GM12874 (cell line): ENCODE data around the gene EVA1C.

ENCODE experiments used
- CTCF ChIP-seq: IDR thresholded peaks from 2 replicates; pipeline ENCODE4 v1.5.1; 2011; ENCODE audit warnings: low read depth, mild to moderate bottlenecking, control low read depth, low read length, moderate library complexity; ENCODE audit not compliant: insufficient read depth

The EVA1C gene

DNA sequence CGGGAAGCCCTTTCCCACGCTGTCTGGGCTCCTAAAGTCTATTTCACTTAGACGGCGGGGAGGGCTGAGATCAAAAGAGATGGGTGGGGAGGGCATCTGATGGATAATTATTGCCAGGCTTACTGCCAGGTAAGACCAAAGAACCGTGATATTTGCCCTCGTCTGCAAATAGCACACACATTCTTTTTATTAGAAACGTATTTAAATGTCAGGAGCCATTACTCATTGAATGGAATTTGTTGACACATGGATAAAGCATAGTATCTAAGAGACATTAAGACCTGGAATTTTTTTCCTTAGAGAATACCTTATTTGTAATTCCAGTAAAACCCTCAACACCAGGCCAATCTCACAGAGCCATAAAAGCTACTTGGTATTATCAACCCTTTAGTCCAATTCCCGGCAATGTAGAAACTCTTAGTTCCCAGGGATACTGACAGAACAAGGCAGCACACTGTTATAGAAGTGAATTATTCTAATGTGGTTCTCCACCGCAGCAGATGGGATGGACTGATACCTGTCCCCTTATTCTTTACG is 30.3 kb upstream of the EVA1C start:
- no peak for TF ChIP-seq CTCF

DNA sequence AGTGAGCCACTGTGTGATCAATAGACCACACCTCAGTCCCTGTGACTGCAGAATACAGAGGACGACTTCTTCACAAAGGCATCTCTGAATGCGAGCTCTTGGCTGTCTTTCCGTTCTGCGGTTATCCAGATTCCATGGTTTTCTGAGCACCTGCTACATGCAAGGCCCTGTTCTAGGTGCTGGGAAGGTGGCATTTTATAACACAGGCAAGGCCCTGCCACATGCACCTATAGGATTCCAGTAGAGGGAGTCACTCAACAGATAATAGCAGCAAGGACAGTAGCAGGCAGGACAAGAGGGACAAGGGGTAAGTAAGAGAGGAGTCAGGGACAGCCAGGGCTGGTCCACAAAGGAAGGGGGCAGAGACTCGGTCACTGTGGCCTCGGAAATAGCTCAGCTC is 28.7 kb upstream of the EVA1C start:
- TF ChIP-seq CTCF, result no peak

GRCh38 chr21:32386195-32386870 is 26.2 kb upstream of the EVA1C start:
- no peak for TF ChIP-seq CTCF

DNA sequence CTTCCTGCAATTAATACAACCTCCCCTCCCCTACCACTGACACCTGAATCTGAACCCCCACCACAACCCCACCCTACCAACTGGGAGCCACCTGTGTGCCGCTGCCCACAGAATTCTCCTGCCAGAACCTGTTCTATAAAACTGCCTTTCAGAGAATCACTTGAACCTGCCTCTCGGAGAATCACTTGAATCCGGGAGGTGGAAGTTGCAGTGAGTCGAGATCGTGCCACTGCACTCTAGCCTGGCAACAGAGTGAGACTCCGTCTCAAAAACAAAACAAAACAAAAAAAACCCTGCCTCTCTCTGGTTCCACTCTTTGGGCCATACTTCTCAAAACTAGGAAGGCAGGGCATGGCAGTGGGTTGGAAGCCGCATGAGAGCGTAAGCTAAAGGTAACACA is 25.4 kb upstream of the EVA1C start:
- no peak for TF ChIP-seq CTCF

GRCh38 chr21:32388306-32388705 is 24.2 kb upstream of the EVA1C start:
- no peak for TF ChIP-seq CTCF

DNA sequence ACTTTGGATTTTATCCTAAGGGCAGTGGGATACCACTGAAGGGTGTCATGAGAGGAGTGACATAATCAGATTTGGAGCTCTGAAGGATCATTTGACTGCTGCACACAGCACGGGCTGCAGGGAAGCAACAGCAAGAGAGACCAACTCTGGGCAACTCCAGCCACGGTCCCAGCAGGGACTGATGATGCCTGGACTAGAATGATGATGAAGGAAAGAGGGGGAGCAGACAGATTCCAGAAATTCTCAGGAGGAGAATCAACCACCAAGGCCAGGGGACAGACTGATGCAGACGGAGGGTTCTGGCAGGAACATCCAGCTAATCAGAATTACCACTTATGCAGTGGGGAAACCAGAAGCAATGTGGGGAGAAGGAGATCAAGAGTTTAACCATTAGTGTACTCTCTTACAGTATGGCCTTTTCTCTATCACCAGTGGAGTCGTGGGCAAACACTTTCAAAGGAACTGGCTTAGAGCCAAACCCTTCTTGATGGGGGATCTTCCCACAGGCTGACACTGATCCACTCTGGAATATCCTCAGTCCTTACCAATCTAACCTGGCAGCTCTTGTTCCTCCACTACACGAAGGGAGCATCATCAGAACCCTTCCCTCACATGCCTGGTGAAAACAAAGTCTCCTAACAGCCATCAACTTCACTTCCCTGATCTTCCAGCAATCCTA is 23.0 kb upstream of the EVA1C start:
- no peak for TF ChIP-seq CTCF

- TF ChIP-seq CTCF, result no peak
Observed at GRCh38 chr21:32391755-32392154, 20.8 kb upstream of the EVA1C start.
